Iris pigment epithelial cell (primary cell): ENCODE measurements around the gene CELA2A.
A peak's percentile ranks its signal among the peaks of the same experiment; 100 is the strongest.
"Not testable (repeated sequence)": the region's sequence is repeated elsewhere in the genome, so short reads cannot be mapped to it uniquely, and the experiment has no call there.

Experiments used
- DNase-seq: peaks from one replicate; pipeline ENCODE4 v3.0.0-alpha.2; 2011; ENCODE audit warnings: low read depth

CELA2A gene

DNA sequence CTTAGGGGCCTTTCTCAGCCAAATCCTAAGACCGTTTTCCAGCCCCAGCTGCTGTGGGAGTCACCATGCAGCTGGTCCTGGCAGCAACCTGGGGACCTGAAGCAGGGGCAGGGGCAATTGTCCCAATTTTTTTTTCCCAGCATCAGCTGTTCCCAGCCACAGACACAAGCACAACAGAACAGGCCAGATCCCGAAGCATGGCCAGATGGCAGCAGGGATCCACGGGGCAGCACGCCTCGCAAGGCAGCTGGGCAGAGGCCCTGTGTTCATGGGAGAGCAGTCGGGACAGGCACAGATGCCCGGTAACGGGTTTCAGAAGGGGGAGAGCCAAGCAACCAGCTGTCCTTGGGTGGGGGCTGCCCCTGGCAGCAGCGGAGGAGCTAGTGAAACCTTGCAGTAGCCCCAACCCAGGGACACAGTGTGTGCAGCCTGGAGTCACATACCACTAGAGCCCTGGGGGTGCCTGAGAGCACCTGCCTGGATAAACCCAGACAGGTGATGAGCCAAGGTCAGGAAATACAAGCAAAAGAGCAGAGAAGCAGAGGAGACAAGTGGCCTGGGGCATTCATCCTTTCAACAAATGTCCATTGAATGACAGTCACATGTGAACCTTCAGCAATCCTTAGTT is 13.4 kb downstream of the CELA2A start:
- not testable (repeated sequence) for DNase-seq

DNA sequence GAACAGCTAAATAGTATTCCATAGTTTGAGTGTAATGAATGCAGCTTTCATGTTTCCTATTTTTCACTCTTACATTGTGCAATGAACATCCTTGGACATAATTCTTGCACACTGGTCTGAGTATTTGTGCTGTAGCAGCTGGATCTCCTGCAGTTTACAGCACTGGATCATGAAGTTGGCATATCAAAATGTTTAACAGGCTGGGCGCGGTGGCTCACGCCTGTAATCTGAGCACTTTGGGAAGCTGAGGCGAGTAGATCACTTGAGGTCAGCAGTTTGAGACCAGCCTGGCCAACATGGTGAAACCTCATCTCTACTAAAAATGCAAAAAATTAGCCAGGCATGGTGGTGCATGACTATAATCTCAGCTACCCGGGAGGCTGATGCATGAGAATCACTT is 14.5 kb downstream of the CELA2A start:
- not testable (repeated sequence) for DNase-seq

GRCh38 chr1:15471723-15472122 is 15.2 kb downstream of the CELA2A start:
- DNase-seq: not testable (repeated sequence)

- DNase-seq: no peak
Observed at GRCh38 chr1:15472587-15472986, 16.1 kb downstream of the CELA2A start.

- DNase-seq: no peak
Observed at GRCh38 chr1:15475752-15476314, 19.3 kb downstream of the CELA2A start, which contains the start of gene CELA2B. TSS of gene CELA2B (plus strand) at chr1:15476104. CDS start at chr1:15476126, 22 bp downstream.

- no peak for DNase-seq
Observed at GRCh38 chr1:15476927-15477326, 20.4 kb downstream of the CELA2A start.

GRCh38 chr1:15477646-15478212 is 21.2 kb downstream of the CELA2A start:
- peak; percentile 14 for DNase-seq

- DNase-seq: no peak
Observed at GRCh38 chr1:15479654-15480347, 23.3 kb downstream of the CELA2A start.

DNA sequence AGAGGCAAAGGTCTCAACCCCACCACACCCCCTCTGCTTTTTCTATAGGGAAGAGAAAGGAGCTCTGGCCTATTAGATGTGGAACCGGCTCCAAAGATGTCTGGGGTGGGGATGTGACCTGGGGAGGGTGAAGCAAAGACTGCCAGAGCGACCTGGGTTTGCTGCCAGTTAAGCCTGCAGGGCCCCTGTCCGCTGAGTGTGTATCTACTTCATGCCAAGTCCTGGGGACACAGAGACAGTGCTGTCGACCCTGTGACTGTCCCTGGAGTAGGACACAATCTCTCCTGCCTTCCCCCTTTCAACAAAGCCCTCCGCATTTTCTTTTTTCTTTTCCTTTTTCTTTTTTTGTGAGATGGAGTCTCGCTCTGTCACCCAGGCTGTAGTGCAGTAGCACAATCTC is 25.9 kb downstream of the CELA2A start:
- DNase-seq: not testable (repeated sequence)

DNA sequence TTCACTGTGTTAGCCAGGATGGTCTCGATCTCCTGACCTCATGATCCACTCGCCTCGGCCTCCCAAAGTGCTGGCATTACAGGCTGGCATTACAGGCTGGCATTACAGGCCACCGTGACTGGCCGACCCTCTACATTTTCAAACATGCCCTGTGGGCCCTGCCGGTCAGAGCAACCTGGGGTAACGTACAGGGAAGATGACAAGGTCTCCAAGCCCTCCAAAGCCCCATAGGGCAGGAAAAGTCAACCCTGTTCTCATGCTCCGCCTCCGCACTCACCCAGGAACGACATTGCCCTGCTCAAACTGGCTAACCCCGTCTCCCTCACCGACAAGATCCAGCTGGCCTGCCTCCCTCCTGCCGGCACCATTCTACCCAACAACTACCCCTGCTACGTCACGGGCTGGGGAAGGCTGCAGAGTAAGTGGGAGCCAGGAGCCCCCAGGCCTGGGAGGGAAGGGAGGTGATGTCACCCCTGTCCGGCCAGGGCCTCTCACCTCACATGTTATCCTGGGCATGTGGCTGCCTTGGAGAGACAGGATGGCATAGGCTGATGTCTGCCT is 26.5 kb downstream of the CELA2A start:
- DNase-seq: not testable (repeated sequence)

GRCh38 chr1:15483971-15484370 is 27.4 kb downstream of the CELA2A start:
- DNase-seq: no peak

DNA sequence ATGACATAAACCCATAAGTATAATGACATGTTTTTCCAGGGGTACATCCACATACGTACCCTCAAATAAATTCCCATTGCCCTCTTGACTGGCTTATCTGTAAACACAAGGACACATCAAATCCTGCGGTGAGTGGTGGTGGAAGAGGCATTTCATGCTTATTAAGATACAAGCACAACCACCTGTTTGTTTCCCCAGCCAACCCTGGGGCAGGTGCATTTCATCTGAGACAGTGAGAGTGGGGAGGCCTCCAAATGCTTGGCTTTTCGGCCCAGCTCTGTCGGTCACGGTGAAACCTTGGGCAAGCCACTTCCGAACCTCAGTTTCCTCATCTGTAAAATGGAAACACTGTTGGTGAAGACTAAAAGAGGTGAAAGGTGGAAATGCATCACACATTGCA is 27.9 kb downstream of the CELA2A start:
- DNase-seq: not testable (repeated sequence)

- DNase-seq: no peak
Observed at GRCh38 chr1:15485636-15486035, 29.1 kb downstream of the CELA2A start.

DNA sequence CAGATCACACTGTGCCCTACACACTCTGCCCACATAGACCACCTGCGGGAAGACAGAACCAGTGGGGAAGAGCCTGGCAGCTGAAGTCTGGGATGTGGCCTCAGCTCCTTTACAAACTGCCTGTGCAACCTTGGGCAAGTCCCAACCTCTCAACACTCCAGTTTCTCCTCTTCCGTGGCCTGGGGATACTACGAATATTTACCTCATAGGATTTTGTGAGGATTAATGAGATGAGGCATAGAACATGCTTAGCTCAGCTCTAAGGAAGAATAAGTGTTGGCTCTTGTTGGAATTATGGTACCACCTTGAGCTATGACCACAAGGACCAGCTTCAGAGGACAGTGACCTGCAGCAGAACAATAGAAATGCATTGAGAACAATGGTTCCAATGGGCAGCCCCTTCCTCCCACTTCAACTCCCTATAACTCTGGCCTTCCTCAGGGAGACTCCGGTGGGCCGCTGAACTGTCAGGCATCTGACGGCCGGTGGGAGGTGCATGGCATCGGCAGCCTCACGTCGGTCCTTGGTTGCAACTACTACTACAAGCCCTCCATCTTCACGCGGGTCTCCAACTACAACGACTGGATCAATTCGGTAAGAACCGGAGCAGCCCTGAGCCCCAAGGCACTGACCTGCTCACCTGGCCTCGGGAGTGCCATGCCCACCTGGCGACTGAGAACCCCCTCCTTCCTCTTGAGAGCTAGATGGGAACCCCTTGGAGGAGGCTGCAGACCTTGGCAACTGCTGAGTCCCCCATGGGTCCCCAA is 30.5 kb downstream of the CELA2A start:
- not testable (repeated sequence) for DNase-seq

GRCh38 chr1:15488371-15488770 is 31.8 kb downstream of the CELA2A start:
- DNase-seq: no peak

GRCh38 chr1:15489052-15489736 is 32.7 kb downstream of the CELA2A start:
- DNase-seq: no peak

DNA sequence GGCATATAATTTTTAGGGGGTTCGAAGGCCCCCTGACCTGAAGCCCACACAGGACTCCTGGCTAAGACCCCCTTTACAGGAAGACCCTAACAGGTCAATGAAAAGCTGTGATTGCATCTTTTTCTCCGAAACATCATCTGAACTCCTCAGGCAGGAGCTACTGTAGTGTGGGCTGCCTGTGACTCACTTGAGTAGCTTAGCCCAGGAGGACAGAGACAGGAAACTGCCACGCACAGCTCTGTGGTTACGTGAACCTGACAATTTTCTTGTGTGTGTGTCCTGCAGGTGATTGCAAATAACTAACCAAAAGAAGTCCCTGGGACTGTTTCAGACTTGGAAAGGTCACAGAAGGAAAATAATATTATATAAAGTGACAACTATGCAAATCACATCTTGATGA is 34.5 kb downstream of the CELA2A start:
- peak; percentile 70 for DNase-seq

DNA sequence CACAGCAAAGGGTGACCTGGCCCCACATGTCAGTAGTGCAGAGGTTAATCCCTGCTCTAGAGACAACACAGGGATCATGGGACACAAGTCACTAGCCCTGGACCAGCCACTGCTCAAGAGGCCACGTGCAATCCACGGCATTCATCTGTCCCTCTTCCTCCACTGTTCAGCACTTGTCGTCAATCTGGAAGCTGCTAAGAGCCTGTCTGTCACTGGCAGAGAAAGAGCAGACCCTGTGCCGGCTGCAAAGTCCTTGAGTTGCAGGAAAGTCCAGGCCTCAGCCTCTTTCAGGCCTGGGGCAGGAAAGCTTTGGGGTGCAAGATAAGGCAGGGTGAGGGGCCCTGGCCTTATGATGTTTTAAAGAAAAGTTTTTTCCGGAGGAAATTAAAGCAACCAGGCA is 36.1 kb downstream of the CELA2A start:
- DNase-seq: no peak

GRCh38 chr1:15493869-15494390 is 37.4 kb downstream of the CELA2A start:
- no peak for DNase-seq

- no peak for DNase-seq
Observed at GRCh38 chr1:15500184-15501178, 43.9 kb downstream of the CELA2A start.
